SK-N-SH (cell line): ENCODE measurements around the gene AKR1C3. TPM values are rescaled to one million over a fixed set of nuclear protein-coding genes. Genes with fewer than 3 reads are reported as not detected.

Experiments
- CTCF ChIA-PET: fragments of 300-600, 350-600 bp; formaldehyde crosslinking; extraction: SDS; loops from one replicate; lab custom pipeline; 2021; lab: Yijun Ruan, JAX
- POLR2A ChIA-PET: fragments of 350-600 bp; sonication (Branson Sonifier 250); formaldehyde crosslinking; extraction: SDS; loops from one replicate; lab custom pipeline; 2020; ENCODE audit warnings: antibody characterized with exemption, inconsistent platforms; lab: Yijun Ruan, JAX
- DNase-seq: peaks from one replicate; pipeline ENCODE4 v3.0.0; 2012
- H2AFZ ChIP-seq: fragments of 200-600 bp; sonication (generic); 2 replicates; pipeline ENCODE4 v1.8.1; 2016; ENCODE audit warnings: antibody characterized with exemption, mild to moderate bottlenecking, low read depth
- H3F3A ChIP-seq: fragments of 200-600 bp; sonication (generic); replicated peaks from 2 replicates; pipeline ENCODE3; 2016; ENCODE audit warnings: antibody characterized with exemption, mild to moderate bottlenecking; ENCODE audit not compliant: insufficient read depth
- H3K27ac ChIP-seq, 2 experiments: fragments of 200-500 bp in 1 of 2; fragments of 200-600 bp in 1 of 2; sonication (Bioruptor generic) in 1 of 2; sonication (generic), shearing (Covaris generic) in 1 of 2; 2 replicates each; pipeline versions ENCODE4 v1.5.1 to v1.6.1; 2014 to 2016; ENCODE audit warnings: low read depth in 2 of 2, inconsistent platforms in 1 of 2, low read length in 1 of 2, mild to moderate bottlenecking in 1 of 2, mixed read lengths in 1 of 2
- H3K27me3 ChIP-seq: fragments of 200-600 bp; sonication (generic), shearing (Covaris generic); 2 replicates; pipeline ENCODE4 v1.6.1; 2016; ENCODE audit warnings: mixed run types; ENCODE audit not compliant: insufficient read depth
- H3K36me3 ChIP-seq, 2 experiments: fragments of 200-500 bp in 1 of 2; fragments of 200-600 bp in 1 of 2; sonication (Bioruptor generic) in 1 of 2; sonication (generic) in 1 of 2; replicated peaks in 1 of 2; 2 replicates each; pipeline versions ENCODE3 to v1.5.1; 2014 to 2016; ENCODE audit warnings: low read length in 1 of 2, mild to moderate bottlenecking in 1 of 2; ENCODE audit not compliant: insufficient read depth in 2 of 2, control insufficient read depth in 1 of 2
- H3K4me1 ChIP-seq, 2 experiments: fragments of 200-500 bp in 1 of 2; fragments of 200-600 bp in 1 of 2; sonication (Bioruptor generic) in 1 of 2; sonication (generic), shearing (Covaris generic) in 1 of 2; 2 replicates each; pipeline versions ENCODE4 v1.5.1 to v1.6.1; 2014 to 2016; ENCODE audit warnings: low read depth in 1 of 2, low read length in 1 of 2, mixed run types in 1 of 2; ENCODE audit not compliant: insufficient read depth in 2 of 2, control insufficient read depth in 1 of 2
- H3K4me2 ChIP-seq: fragments of 200-600 bp; sonication (generic), shearing (Covaris generic); 2 replicates; pipeline ENCODE4 v1.6.1; 2017; ENCODE audit warnings: mixed run types
- H3K4me3 ChIP-seq, 2 experiments: fragments of 200-500 bp in 1 of 2; fragments of 200-600 bp in 1 of 2; sonication (Bioruptor generic) in 1 of 2; sonication (generic), shearing (Covaris generic) in 1 of 2; 2 replicates each; pipeline versions ENCODE4 v1.5.1 to v1.8.1; 2014 to 2016; ENCODE audit warnings: low read depth in 2 of 2, inconsistent platforms in 1 of 2, low read length in 1 of 2, mild to moderate bottlenecking in 1 of 2, mixed read lengths in 1 of 2, moderate library complexity in 1 of 2
- H3K79me2 ChIP-seq: fragments of 200-600 bp; sonication (generic); 2 replicates; pipeline ENCODE4 v1.8.1; 2017; ENCODE audit warnings: mild to moderate bottlenecking; ENCODE audit not compliant: insufficient read depth
- H3K9ac ChIP-seq: fragments of 200-600 bp; sonication (generic); 2 replicates; pipeline ENCODE4 v1.6.1; 2017; ENCODE audit warnings: mixed run types
- H3K9me2 ChIP-seq: fragments of 200-600 bp; sonication (generic); 2 replicates; pipeline ENCODE4 v1.6.1; 2017; ENCODE audit warnings: mixed run types
- H3K9me3 ChIP-seq: fragments of 200-600 bp; sonication (generic); 2 replicates; pipeline ENCODE4 v1.6.1; 2017; ENCODE audit warnings: mixed run types, mild to moderate bottlenecking, moderate library complexity
- H4K20me1 ChIP-seq: fragments of 200-600 bp; sonication (generic); 2 replicates; pipeline ENCODE4 v1.6.1; 2017; ENCODE audit warnings: mild to moderate bottlenecking, mixed run types; ENCODE audit not compliant: insufficient read depth
- EP300 ChIP-seq, 2 experiments: IDR thresholded peaks; 2 replicates each; pipeline versions ENCODE4 v1.4.0 to v1.6.1; 2012; ENCODE audit warnings: borderline replicate concordance in 1 of 2, low read depth in 1 of 2, low read length in 1 of 2
- FOXJ3 ChIP-seq: sonication (generic); formaldehyde crosslinking; IDR thresholded peaks from 2 replicates; pipeline ENCODE4 v1.5.1; 2020; ENCODE audit warnings: mild to moderate bottlenecking, missing genetic modification reagents
- FOXM1 ChIP-seq: IDR thresholded peaks from 2 replicates; pipeline ENCODE4 v1.4.0; 2012; ENCODE audit warnings: low read depth, mild to moderate bottlenecking
- GABPA ChIP-seq: IDR thresholded peaks from 2 replicates; pipeline ENCODE4 v1.4.0; 2012; ENCODE audit warnings: low read depth, mild to moderate bottlenecking
- GATA2 ChIP-seq: sonication (generic); formaldehyde crosslinking; IDR thresholded peaks from 2 replicates; pipeline ENCODE4 v1.5.0; 2020; ENCODE audit warnings: mild to moderate bottlenecking, missing genetic modification reagents
- MEF2A ChIP-seq: IDR thresholded peaks from 2 replicates; pipeline ENCODE4 v1.4.0; 2012; ENCODE audit warnings: low read depth, borderline replicate concordance
- PBX3 ChIP-seq: IDR thresholded peaks from 2 replicates; pipeline ENCODE4; 2012
- REST ChIP-seq: IDR thresholded peaks from 2 replicates; pipeline ENCODE4 v1.6.1; 2012; ENCODE audit warnings: mild to moderate bottlenecking, low read depth, low read length, moderate library complexity
- SIN3A ChIP-seq: IDR thresholded peaks from 2 replicates; pipeline ENCODE4 v1.6.1; 2012; ENCODE audit warnings: low read depth, mild to moderate bottlenecking, low read length, moderate library complexity, borderline replicate concordance
- TCF12 ChIP-seq: IDR thresholded peaks from 2 replicates; pipeline ENCODE4 v1.4.0; 2012
- USF2 ChIP-seq: fragments of 150-350 bp; IDR thresholded peaks from 2 replicates; pipeline ENCODE4 v1.6.1; 2017; ENCODE audit warnings: antibody characterized with exemption, low read length, low read depth, borderline replicate concordance
- YY1 ChIP-seq: IDR thresholded peaks from 2 replicates; pipeline ENCODE4 v1.4.0; 2012; ENCODE audit warnings: low read depth, mild to moderate bottlenecking
- ZBTB33 ChIP-seq: IDR thresholded peaks from 2 replicates; pipeline ENCODE4 v1.4.0; 2012; ENCODE audit warnings: low read depth, borderline replicate concordance
- WGBS: methylation state at CpG from one replicate; pipeline ENCODE4 v1.1.6; 2017; ENCODE audit warnings: low lambda C conversion rate; 5-methylcytosine and 5-hydroxymethylcytosine counted together
- polyA plus RNA-seq, 3 experiments: library from polyadenylated mRNA; depleted of rRNA; stranded (reverse); fragments of >200 nt; gene quantifications; 2 replicates each; pipeline ENCODE4 v1.2.3, GENCODE V29; 2012

AKR1C3 gene
- polyA plus RNA-seq, 1 of the 3 experiments (the other 2 are of a cell fraction): 0.28 TPM

GRCh38 chr10:5148678-5149032, 54.4 kb downstream of the AKR1C3 start:
- H2AFZ ChIP-seq: no peak overlapping the region
- no peak for DNase-seq
- no peaks in the 10 kb centered on the region for H3K79me2 ChIP-seq
- no peak overlapping the region for H3K4me2 ChIP-seq
- H3K9ac ChIP-seq: no peak overlapping the region
- no peaks in the 10 kb centered on the region for H4K20me1 ChIP-seq
- H3F3A ChIP-seq: no peaks in the 10 kb centered on the region
- 0% methylated on average over 1 of the region's 1 CpG for WGBS
- H3K4me1 ChIP-seq: no peaks in the 10 kb centered on the region
- no peak overlapping the region for H3K27ac ChIP-seq
- H3K9me3 ChIP-seq: no peaks in the 10 kb centered on the region
- no peaks in the 10 kb centered on the region for H3K36me3 ChIP-seq
- H3K4me3 ChIP-seq: no peak overlapping the region
- H3K9me2 ChIP-seq: no peaks in the 10 kb centered on the region
- no peaks in the 10 kb centered on the region for H3K27me3 ChIP-seq
- no peak for TF ChIP-seq GATA2 (CRISPR knock-in tag)
- TF ChIP-seq EP300 (IDR thresholded peaks at IDR 0.05; ENCODE audit: borderline replicate concordance in 1 of 2, low read depth in 1 of 2, low read length in 1 of 2): no peak
- no peak for TF ChIP-seq ZBTB33
- TF ChIP-seq YY1: no peak
- no peak for TF ChIP-seq FOXM1
- TF ChIP-seq PBX3: no peak
- no peak for TF ChIP-seq SIN3A
- no peak for TF ChIP-seq GABPA
- TF ChIP-seq TCF12: no peak
- TF ChIP-seq FOXJ3: no peak
- no peak for TF ChIP-seq MEF2A
- ChIA-PET CTCF (no interaction called here), POLR2A (no interaction called here)

- CTCF ChIA-PET: no interaction called here
- WGBS: 17% methylated on average over 3 of the region's 3 CpGs
Observed at GRCh38 chr10:5151076-5151475, 56.9 kb downstream of the AKR1C3 start.

More at GRCh38 chr10:5151076-5151475, 56.9 kb downstream of the AKR1C3 start:
- no peaks in the 10 kb centered on the region for H3K4me1 ChIP-seq
- no peaks in the 10 kb centered on the region for H3K27me3 ChIP-seq
- no peaks in the 10 kb centered on the region for H3F3A ChIP-seq
- no peaks in the 10 kb centered on the region for H3K36me3 ChIP-seq
- no peak overlapping the region for H3K4me3 ChIP-seq
- H3K27ac ChIP-seq: no peak overlapping the region
- H3K9me2 ChIP-seq: no peaks in the 10 kb centered on the region
- no peak overlapping the region for H3K4me2 ChIP-seq
- no peak for DNase-seq
- TF ChIP-seq FOXJ3 (no peak), REST (no peak), USF2 (no peak), SIN3A (no peak), ZBTB33 (no peak)
- TF ChIP-seq, all 33 proteins: peak for 0
- Histone ChIP-seq H3K79me2 (no peaks in the 10 kb centered on the region), H2AFZ (no peak overlapping the region), H3K9ac (no peak overlapping the region), H3K9me3 (no peaks in the 10 kb centered on the region), H4K20me1 (no peaks in the 10 kb centered on the region)
- POLR2A ChIA-PET: no interaction called here
